Measurements from ENCODE around the gene MAP1LC3B.
A peak's percentile ranks its signal among the peaks of the same experiment; 100 is the strongest.

MAP1LC3B gene

DNA sequence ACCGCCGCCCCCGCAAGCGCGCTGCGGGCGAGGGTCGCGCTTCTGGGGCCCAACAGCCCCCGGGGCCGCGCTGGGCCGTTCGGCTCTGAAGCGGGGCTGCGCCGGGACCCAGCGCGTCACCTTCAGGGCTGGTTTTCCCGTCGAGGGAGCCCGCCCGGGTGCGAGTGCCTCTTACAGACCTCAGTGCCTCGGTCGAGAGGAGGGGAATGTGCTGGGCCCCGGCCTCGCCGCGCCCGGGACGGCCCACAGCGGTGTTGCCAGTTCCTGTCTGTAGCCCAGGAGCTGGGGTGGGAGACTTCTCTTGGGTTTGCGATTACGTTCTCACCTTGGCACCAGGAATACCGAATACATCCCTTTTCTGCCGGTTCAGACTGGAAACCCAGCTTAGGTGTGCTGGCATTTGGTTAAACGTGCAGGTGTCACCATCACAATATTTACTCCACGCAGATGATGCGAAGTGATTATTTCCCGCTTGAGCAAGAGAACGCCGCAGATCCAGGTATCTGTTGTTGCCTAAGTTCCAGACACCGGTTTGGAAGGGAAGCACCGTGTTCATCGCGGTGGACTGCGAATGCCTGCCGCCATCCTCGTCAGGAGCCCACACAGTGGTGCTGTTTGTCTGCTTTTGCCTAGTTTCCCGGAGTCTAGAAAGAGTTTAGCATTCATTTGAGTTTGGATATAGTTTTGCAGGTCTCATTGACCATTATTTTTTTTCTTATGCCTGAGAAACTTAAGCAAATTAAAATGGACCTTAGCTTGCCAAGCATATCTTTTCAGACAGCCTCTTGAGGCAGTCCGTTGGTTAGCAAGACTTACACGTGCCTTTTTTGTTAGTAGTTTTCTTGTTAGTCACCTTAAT lies 914 bp downstream of the MAP1LC3B start:
- H3K4me1 ChIP-seq: peaks cover 35% of the 10 kb centered on the region
- no peaks in the 10 kb centered on the region for H3K9me3 ChIP-seq
- in situ Hi-C loops (cut with MboI; ENCODE audit: low sequenced_read_pairs): loop anchor here (25.0 kb wide), 1 partner anchor 469 kb away; the partner anchor contains the start of gene SLC7A5
- no peaks in the 10 kb centered on the region for H3K36me3 ChIP-seq (replicated peaks)
- H3K4me3 ChIP-seq: peak overlapping the region; percentile 52
- H3K27me3 ChIP-seq (ENCODE audit: low read depth): no peaks in the 10 kb centered on the region
- DNase-seq (ENCODE audit: low spot score in 2 of 2): peak; percentile 19 to 55

DNA sequence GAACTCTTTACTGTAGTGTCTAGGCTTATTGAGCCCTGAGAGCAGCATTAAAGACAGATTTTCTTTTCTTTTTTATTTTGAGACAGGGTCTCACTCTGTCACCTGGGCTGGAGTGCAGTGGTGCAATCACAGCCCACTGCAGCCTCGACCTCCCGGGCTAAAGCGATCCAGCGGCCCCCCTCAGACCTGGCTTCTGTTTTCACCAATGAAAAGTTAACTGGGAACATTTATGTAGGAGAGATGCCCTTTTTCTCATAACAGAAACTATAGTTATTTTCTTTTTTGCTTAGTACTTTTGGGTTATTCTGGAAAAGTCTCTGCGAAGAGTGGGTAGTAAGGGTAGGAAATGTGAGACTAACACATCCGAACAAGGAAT lies 1.5 kb downstream of the MAP1LC3B start:
- Histone ChIP-seq H3K9me3 (no peaks in the 10 kb centered on the region), H3K36me3 (replicated peaks) (peaks cover 3% of the 10 kb centered on the region), H3K27me3 (ENCODE audit: low read depth) (no peaks in the 10 kb centered on the region), H3K4me3 (peak overlapping the region; percentile 52), H3K4me1 (peaks cover 32% of the 10 kb centered on the region)
- no peak for DNase-seq (ENCODE audit: low spot score in 2 of 2)
- in situ Hi-C loops (cut with MboI; ENCODE audit: low sequenced_read_pairs): loop anchor here (25.0 kb wide), 1 partner anchor 469 kb away; the partner anchor contains the start of gene SLC7A5

DNA sequence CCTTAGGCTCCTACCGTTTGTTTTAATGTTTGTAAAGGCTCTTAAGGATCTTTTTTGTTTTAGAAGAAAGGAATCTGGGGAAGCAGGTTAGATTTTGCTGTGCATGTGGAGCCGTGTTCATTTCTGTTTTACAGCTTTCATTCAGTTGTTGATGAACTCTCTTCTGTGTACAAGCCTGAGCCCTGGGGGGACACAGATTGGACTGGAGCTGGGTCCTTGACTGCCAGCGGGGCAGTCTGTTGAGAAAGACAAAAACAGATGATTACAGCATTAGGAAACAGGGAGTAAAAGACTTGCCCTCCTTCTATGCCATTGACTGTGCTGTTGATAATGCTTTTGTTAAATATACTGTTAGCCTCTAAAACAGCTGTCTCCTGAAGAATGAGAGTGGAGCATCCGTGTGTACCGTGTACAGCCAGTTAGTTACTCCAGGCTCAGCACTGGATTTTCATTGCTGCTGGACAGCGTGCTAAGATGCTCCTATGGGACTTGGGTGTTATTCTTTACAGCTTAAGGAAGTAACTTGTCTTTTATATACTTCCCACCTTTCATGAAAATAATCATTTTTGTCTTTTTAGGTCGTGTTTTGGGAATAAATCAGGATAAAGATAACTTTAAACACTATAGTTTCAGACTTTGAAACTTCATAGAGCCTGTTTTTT lies 3.2 kb downstream of the MAP1LC3B start:
- peaks cover 24% of the 10 kb centered on the region for H3K4me1 ChIP-seq
- DNase-seq (ENCODE audit: low spot score in 2 of 2): peak; percentile 59 to 68
- no peaks in the 10 kb centered on the region for H3K9me3 ChIP-seq
- in situ Hi-C loops (cut with MboI; ENCODE audit: low sequenced_read_pairs): loop anchor here (25.0 kb wide), 1 partner anchor 467 kb away; the partner anchor contains the start of gene SLC7A5
- H3K4me3 ChIP-seq: no peak overlapping the region
- no peaks in the 10 kb centered on the region for H3K27me3 ChIP-seq (ENCODE audit: low read depth)
- peaks cover 17% of the 10 kb centered on the region for H3K36me3 ChIP-seq (replicated peaks)

DNA sequence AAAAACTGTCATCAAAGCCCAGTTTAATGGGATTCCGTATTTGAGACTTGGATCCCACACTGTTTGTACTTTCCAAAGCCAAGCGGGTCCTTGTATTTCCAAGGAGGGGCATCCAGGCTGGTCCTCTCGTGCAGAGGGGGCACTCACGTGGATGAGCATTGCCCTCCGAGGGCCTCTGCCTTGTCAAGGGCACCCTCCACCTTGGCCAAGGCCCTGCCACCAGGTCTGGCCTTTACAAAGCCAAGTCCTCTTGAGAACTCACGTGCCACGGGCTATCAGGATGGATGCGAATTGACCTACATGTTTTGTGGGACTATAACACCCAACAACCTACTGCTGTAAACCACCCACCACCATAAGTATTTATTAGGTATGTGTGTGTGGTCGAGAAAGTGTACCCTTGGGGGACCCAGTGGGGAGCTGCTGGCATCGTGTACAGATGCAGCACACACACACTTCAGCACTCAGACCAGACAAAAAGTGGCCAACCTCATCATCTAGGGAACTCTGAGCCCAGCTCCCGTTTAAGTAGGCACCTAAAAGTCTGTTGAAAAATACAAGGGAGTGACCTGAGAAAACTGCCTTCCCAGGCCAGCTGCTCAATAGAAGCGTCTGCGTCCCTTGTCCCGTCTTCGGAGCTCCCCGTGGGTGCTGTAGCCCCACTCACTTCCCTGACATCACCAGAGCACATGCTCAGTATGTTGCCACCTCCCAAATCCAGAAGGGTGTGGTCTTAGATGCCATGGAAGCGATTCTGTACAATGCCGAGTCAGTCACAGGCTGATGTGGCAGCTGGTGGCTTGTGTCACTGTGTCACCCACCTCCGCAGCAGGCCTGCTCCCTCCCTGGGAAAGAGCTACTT lies 12.9 kb downstream of the MAP1LC3B start:
- no peaks in the 10 kb centered on the region for H3K27me3 ChIP-seq (ENCODE audit: low read depth)
- H3K4me3 ChIP-seq: no peak overlapping the region
- no peaks in the 10 kb centered on the region for H3K9me3 ChIP-seq
- no peaks in the 10 kb centered on the region for H3K4me1 ChIP-seq
- no peak for DNase-seq (ENCODE audit: low spot score in 2 of 2)
- in situ Hi-C loops (cut with MboI; ENCODE audit: low sequenced_read_pairs): no loop called here
- peaks cover 49% of the 10 kb centered on the region for H3K36me3 ChIP-seq (replicated peaks)

DNA sequence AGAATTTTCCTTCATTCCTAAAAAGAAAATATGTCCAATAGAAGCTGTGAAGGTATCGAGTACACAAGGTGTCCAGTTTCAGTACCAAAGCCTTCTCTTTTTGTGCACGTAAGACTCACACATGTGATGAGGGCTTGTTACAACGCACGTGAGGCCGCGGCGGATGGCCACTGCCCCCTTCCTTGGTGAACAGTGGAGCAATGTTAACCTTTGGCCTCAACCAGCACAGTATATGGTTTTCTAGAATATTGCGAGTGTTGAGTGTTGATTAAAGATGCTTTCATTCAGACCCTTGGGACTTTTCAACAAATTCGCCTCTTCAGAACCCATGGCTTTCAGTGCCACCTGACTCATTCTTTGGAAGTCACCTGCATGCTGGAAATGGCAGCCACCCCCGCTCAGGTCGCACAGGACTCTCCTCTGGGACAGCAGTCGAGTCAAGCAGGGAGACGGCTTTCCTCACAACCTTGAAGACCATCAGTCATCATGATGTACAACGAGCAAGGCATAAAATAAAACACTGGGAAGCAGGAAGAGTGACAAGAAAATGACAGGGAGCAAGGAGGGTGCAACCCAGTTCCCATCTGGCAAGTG lies 14.5 kb downstream of the MAP1LC3B start:
- in situ Hi-C loops (cut with MboI; ENCODE audit: low sequenced_read_pairs): no loop called here
- no peaks in the 10 kb centered on the region for H3K4me1 ChIP-seq
- no peak for DNase-seq (ENCODE audit: low spot score in 2 of 2)
- no peaks in the 10 kb centered on the region for H3K9me3 ChIP-seq
- peaks cover 60% of the 10 kb centered on the region for H3K36me3 ChIP-seq (replicated peaks)
- H3K27me3 ChIP-seq (ENCODE audit: low read depth): no peaks in the 10 kb centered on the region
- H3K4me3 ChIP-seq: no peak overlapping the region

DNA sequence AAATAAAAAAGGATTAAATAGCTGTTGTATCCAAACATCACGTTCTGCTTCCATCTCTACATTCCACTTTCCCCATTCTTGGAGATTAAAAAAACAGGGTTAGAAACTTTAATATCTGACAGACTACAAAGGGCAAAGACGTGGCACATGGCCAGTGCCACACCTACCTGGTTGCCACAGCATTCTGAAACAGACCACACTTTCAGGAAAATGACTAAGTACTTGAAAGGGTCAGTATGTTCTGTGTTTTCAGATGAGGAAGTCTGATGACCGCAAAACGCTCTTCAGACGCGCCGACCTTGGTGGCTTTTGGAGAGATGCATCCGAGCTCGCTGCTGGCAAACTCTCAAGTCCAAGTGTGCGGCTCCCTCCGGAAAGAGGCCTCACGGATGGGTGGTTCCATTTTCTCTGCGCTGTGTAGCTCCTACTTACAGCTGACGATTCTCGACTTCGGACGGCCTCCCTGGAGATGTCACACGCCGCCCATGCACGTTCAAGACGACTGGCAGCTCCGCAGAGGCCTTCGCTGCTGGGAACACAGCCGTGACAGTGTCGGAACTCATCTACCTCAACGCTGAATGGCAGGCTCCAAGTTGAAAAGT lies 15.5 kb downstream of the MAP1LC3B start:
- H3K4me3 ChIP-seq: no peak overlapping the region
- peaks cover 55% of the 10 kb centered on the region for H3K36me3 ChIP-seq (replicated peaks)
- no peaks in the 10 kb centered on the region for H3K9me3 ChIP-seq
- in situ Hi-C loops (cut with MboI; ENCODE audit: low sequenced_read_pairs): no loop called here
- no peaks in the 10 kb centered on the region for H3K27me3 ChIP-seq (ENCODE audit: low read depth)
- DNase-seq (ENCODE audit: low spot score in 2 of 2): no peak
- H3K4me1 ChIP-seq: no peaks in the 10 kb centered on the region

DNA sequence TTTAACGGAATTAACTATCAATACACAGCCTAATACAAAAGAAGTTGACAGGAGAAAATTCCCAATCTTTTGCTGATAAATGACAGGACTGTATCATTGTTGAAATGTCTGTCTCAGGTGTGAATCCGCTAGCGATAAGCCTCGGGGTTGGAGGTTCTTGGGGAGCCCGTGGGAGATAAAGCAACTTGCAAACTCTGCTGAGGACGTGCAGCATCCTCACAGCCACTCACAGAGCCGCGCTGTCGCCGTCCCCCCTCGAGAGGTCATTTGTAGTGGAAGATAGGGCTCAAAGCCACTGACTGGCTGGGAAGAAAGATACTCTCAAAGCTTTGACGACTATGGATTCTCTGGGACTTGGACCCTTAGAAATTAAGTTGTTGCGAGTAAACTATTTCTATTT lies 17.0 kb downstream of the MAP1LC3B start:
- Histone ChIP-seq H3K4me3 (no peak overlapping the region), H3K9me3 (no peaks in the 10 kb centered on the region), H3K36me3 (replicated peaks) (peaks cover 48% of the 10 kb centered on the region), H3K4me1 (no peaks in the 10 kb centered on the region), H3K27me3 (ENCODE audit: low read depth) (no peaks in the 10 kb centered on the region)
- DNase-seq (ENCODE audit: low spot score in 2 of 2): no peak
- in situ Hi-C loops (cut with MboI; ENCODE audit: low sequenced_read_pairs): no loop called here

DNA sequence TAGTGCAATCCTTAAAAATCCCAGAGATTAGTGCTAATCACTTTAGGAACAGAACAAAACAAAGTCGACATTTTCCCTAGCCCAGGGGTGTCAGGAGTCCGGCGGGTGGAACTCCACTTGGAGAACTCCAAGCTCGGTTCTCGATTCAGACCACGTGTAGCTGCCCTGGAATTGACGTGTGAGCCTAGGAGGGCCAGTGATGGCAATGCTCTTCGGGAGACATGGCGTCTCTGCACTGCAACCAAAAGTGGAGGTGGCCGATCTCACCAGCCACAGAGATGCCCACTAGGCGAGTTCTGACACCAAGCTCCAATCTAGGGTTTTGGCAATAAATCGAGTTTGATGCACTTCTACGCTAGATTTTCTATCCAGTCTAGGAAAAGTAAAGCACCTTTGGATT lies 17.6 kb downstream of the MAP1LC3B start:
- Histone ChIP-seq H3K36me3 (replicated peaks) (peaks cover 42% of the 10 kb centered on the region), H3K4me1 (no peaks in the 10 kb centered on the region), H3K4me3 (no peak overlapping the region), H3K9me3 (no peaks in the 10 kb centered on the region), H3K27me3 (ENCODE audit: low read depth) (no peaks in the 10 kb centered on the region)
- no peak for DNase-seq (ENCODE audit: low spot score in 2 of 2)
- in situ Hi-C loops (cut with MboI; ENCODE audit: low sequenced_read_pairs): no loop called here

DNA sequence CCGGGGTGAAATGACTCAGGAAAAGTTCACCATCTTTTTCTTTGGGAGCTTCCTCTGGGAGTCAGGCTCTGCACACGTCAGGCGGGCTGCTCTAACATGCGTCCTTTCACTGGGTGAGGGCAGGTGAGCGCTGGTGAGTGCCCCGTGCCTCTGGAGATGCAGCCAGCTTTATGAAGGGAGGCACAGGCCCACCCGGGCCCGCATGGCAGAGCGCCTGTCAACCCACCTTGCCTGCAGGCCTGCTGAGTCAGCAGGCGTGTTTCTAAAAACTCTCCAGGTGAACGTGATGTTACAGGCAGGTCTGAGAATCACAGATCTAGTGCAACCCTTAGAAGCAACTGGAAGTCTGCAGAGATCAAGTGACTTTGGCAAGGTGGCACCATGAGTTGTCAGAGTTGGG lies 18.4 kb downstream of the MAP1LC3B start:
- in situ Hi-C loops (cut with MboI; ENCODE audit: low sequenced_read_pairs): no loop called here
- Histone ChIP-seq H3K9me3 (no peaks in the 10 kb centered on the region), H3K4me3 (no peak overlapping the region), H3K36me3 (replicated peaks) (peaks cover 35% of the 10 kb centered on the region), H3K4me1 (no peaks in the 10 kb centered on the region), H3K27me3 (ENCODE audit: low read depth) (no peaks in the 10 kb centered on the region)
- no peak for DNase-seq (ENCODE audit: low spot score in 2 of 2)

DNA sequence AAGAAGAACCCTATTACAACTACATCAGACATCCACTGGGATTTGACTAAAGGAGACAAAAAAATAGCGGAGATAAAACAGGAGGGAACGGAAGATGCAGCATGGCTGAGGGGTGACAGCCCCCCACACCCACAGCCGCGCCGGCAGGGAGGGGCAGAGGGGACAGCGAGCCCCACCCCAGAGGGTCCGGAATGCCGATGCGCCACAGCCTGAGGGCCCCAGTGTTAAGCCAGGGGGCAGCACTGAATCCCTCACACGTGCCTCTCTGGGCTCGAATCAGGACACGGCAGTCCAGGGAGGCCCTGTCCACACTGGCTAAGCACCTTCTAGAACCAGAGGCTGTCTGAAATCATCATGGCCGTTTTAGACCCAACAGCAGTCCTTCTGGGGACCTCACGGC lies 18.8 kb downstream of the MAP1LC3B start:
- no peak for DNase-seq (ENCODE audit: low spot score in 2 of 2)
- H3K9me3 ChIP-seq: no peaks in the 10 kb centered on the region
- H3K4me3 ChIP-seq: no peak overlapping the region
- peaks cover 35% of the 10 kb centered on the region for H3K36me3 ChIP-seq (replicated peaks)
- no peaks in the 10 kb centered on the region for H3K27me3 ChIP-seq (ENCODE audit: low read depth)
- no peaks in the 10 kb centered on the region for H3K4me1 ChIP-seq
- in situ Hi-C loops (cut with MboI; ENCODE audit: low sequenced_read_pairs): no loop called here

DNA sequence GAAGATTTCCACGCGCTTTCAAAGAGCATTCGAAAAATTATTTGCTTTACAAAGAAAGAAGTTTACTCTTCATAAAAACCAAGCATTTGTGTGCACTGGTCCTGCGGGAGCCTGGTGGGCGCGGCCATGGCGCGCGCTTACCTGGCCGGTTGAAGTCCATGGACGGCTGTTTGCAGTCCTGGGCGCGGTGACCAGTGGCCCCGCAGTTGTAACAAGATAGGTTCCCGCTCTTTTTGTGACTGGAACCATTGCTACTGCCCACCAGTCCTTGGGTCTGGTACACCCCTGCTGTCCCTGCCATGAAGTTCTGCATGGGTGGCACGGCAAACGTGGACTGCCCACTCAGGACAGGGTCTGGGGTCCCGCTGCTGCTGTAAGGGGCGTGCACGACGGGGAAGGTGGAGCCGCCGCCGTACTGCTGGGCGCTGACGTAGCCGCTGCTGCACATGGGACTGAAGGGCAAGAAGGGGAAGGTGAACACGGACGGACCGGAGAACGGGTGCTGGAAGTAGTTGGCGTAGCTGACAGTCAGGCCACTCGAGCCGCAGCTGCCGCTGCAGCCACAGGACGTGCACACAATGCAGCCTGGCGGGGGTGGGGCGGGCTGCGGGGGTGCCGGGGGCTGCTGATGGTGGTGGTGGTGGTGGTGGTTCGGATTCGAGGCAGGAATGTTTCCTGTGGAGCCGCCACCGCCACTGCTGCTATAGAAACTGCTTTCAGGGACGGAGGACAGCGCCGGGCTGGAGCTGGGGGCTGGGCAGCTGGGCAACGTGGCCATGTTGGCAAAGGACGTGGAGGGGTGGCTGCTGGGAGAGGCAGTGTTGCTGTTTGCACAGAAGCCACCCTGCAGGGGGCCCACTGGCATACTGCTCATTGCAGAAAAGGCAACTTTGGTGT lies 19.5 kb downstream of the MAP1LC3B start:
- H3K36me3 ChIP-seq (replicated peaks): peaks cover 33% of the 10 kb centered on the region

DNA sequence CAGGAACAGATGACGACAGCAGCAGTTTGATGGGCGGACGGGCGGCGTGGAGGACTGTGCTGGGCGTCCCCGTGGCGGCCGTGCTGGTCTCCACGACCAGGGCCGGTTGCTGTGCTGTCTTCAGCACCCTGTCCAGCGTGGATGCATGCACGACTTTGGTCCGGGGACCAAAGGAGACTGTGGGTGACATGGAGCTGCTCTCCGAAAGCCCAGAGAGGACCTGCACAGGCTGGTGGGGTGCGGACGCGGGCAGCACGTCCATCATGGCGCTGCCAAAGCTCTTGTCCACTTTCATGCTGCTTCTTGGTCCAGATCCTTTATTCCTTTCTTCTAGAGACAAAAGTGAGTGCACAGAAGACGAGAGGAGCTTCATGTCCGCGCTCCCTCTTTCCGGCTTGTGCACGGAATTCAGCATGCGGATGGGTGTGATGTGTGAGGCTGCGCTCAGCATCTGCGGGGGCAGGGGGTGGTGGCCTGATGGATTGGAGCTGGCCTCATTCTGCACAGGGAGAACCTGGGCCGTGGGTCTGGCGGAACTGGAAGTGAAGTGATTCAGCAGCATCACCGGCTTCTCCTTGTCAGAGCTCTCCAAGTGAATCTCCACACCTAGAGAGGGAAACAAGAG lies 20.3 kb downstream of the MAP1LC3B start:
- DNase-seq (ENCODE audit: low spot score in 2 of 2): no peak
- H3K9me3 ChIP-seq: no peaks in the 10 kb centered on the region
- H3K27me3 ChIP-seq (ENCODE audit: low read depth): no peaks in the 10 kb centered on the region
- in situ Hi-C loops (cut with MboI; ENCODE audit: low sequenced_read_pairs): no loop called here
- H3K4me3 ChIP-seq: no peak overlapping the region
- peaks cover 33% of the 10 kb centered on the region for H3K36me3 ChIP-seq (replicated peaks)
- no peaks in the 10 kb centered on the region for H3K4me1 ChIP-seq

More for the DNA sequence above, 19.5 kb downstream of the MAP1LC3B start:
- Histone ChIP-seq H3K4me1 (no peaks in the 10 kb centered on the region), H3K4me3 (no peak overlapping the region), H3K9me3 (no peaks in the 10 kb centered on the region), H3K27me3 (ENCODE audit: low read depth) (no peaks in the 10 kb centered on the region)
- in situ Hi-C loops (cut with MboI; ENCODE audit: low sequenced_read_pairs): no loop called here
- no peak for DNase-seq (ENCODE audit: low spot score in 2 of 2)
